Ectodermal cell (in vitro differentiated cells): Measurements from ENCODE around the gene TLR2.

Experiments
- H3K27ac ChIP-seq: 2 replicates; pipeline ENCODE4 v1.7.0; 2013; ENCODE audit warnings: mild to moderate bottlenecking, low read depth, low read length; ENCODE audit not compliant: insufficient read depth, poor library complexity, severe bottlenecking
- H3K27me3 ChIP-seq: 2 replicates; pipeline ENCODE4 v1.7.0; 2013; ENCODE audit warnings: mild to moderate bottlenecking, low read length; ENCODE audit not compliant: insufficient read depth, control insufficient read depth, poor library complexity, severe bottlenecking
- H3K36me3 ChIP-seq: one replicate; pipeline ENCODE4 v1.7.0; 2013; ENCODE audit warnings: low read length; ENCODE audit not compliant: control insufficient read depth, insufficient read depth
- H3K4me1 ChIP-seq: one replicate; pipeline ENCODE4 v1.7.0; 2013; ENCODE audit warnings: low read length; ENCODE audit not compliant: control insufficient read depth, insufficient read depth
- H3K4me3 ChIP-seq: 2 replicates; pipeline ENCODE4 v1.7.0; 2013; ENCODE audit warnings: low read depth, low read length, control low read depth; ENCODE audit not compliant: insufficient read depth
- H3K9me3 ChIP-seq: 2 replicates; pipeline ENCODE4 v1.7.0; 2013; ENCODE audit warnings: mild to moderate bottlenecking, low read length, moderate library complexity; ENCODE audit not compliant: control insufficient read depth
- WGBS, 2 experiments: methylation state at CpG; one replicate each; pipeline ENCODE4 v1.1.7; 2013; ENCODE audit warnings: missing lambda C conversion rate in 2 of 2; 5-methylcytosine and 5-hydroxymethylcytosine counted together

The TLR2 gene

DNA sequence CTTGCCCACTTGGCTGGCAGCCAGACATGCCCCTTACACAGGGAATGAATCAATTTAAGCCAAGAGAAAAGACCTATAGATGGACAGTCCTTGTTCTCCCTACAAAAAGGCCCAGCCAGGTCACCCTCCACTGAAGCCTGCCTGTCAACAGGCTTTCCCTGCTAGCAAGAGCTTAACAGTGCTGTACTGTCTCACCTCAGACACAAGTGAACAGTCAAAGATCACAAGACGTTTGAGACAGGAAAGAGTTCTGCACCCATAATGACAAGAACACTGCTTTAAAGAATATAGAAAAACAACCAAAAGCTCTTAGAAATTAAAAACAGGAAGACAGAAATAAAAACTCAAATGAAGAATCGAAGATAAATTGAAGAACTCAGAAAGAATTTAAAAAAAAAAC is 71.1 kb downstream of the TLR2 start:
- H3K4me3 ChIP-seq: no peak overlapping the region
- H3K4me1 ChIP-seq: peaks cover 4% of the 10 kb centered on the region
- peaks cover 10% of the 10 kb centered on the region for H3K27me3 ChIP-seq
- H3K36me3 ChIP-seq: no peaks in the 10 kb centered on the region
- 92 to 94% methylated on average over 1 of the region's 2 CpGs for WGBS, 2 experiments
- no peak overlapping the region for H3K27ac ChIP-seq
- H3K9me3 ChIP-seq: no peaks in the 10 kb centered on the region
